GM12801 (cell line): Measurements from ENCODE around the gene NUDT2.

Experiments
- TF ChIP-seq, protein P1 (sequence below): IDR thresholded peaks from one replicate; pipeline ENCODE4 v1.5.1; 2011; ENCODE audit warnings: control low read depth; ENCODE audit not compliant: insufficient read length; ENCODE audit errors: extremely low read depth

Gene NUDT2

DNA sequence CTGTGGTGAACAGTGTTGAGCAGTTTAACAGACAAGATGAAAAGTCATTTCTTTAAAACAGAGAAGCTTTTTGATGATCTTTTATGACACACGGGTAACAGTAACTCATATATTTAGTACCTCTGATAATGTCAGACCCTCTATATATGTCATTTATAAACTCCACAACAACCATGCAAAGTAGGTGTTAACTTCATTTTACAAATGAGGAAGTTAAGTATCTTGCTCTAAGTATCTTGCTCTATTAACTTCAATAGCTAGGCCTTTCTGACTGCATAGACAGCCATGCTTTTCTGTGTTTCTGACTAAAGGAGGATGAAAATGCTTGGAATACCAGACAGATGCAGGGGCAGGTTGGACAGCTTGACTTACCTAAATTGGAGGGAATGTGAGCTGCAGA, 1.8 kb downstream of the NUDT2 start:
- TF ChIP-seq, protein P1, sequence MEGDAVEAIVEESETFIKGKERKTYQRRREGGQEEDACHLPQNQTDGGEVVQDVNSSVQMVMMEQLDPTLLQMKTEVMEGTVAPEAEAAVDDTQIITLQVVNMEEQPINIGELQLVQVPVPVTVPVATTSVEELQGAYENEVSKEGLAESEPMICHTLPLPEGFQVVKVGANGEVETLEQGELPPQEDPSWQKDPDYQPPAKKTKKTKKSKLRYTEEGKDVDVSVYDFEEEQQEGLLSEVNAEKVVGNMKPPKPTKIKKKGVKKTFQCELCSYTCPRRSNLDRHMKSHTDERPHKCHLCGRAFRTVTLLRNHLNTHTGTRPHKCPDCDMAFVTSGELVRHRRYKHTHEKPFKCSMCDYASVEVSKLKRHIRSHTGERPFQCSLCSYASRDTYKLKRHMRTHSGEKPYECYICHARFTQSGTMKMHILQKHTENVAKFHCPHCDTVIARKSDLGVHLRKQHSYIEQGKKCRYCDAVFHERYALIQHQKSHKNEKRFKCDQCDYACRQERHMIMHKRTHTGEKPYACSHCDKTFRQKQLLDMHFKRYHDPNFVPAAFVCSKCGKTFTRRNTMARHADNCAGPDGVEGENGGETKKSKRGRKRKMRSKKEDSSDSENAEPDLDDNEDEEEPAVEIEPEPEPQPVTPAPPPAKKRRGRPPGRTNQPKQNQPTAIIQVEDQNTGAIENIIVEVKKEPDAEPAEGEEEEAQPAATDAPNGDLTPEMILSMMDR, result no peak

DNA sequence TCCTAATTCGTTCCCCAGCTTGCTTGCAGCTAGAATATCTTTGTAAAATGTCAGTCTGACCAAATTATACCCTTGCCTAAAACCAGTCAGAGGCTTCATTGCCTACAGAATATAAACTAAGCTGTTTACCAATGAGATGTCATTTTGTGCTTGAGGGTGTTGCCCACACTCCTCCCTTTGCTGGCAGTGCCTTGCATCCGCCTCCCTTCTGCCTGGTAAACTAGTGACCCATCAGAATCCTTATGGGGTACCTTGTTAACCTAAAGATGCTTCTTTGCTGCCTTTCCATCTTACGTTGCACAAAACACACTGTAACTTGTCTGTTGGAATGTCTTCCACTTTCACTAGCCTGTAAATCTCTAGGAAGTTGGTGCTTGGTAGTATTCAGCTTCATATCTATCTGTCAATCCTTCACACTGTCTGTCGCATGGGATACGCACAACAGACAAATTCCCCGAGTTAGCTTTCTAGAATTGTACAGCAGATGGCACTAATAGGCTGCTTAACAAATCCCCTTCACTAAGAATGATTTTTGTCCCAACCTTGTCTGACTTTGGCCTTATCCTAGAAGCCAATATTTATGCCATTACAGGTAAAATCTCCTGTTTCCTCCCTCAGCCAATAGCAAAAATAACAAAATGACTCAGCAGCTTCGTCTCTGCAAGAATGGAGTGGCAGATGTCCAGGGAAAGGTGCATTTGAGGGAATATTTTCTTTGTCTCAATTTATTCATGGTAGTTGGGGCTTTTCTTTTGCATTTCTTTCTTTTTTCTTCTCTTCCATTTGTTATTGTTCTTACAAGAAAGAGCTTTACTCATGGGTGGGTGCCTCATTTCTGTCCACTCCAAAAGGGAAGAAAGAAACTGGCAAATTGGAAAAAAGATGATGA, 3.0 kb downstream of the NUDT2 start:
- TF ChIP-seq, protein P1, result no peak

DNA sequence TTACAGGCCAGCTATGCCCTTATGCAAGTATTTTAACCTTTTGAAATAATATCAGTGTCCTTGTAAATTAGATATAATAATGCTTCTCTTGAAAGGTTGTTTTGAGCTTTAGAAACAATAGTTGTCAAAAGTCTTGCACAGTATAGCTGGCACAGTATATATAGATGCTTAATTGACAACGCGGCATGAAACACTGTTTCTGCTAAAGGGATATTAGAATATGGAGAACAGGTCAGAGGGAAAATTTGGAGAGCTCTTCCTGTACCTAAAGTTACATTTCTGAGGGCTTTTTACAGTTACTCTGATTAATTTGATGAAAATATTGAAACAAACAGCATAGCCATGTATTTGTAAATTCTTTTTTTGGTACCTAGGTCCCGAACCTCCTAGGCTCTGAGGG, 4.5 kb downstream of the NUDT2 start:
- TF ChIP-seq, protein P1, result no peak

DNA sequence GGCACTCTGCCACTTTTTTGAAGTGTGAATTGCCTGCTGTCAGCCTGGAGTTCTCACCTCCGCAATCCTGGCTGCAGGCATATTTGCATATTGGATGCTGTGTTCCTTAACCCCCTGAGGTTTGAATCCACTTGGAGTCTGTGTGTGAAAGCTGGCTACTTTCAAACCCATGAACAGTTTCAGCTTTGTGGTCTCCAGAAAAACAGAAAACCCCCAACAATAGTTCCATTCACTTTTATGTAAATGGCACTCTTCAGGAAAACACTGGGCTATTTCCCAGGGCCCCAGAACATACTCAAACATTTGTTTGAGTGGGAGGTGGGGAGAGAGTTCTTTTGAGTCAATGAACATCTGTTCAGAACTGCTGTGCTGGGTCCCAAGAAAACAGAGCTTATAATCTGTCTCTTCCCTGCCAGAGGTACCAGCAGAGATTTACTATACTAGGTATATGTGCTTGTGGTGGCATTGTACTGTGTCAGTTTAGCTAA, 5.0 kb downstream of the NUDT2 start:
- TF ChIP-seq, protein P1, result no peak

DNA sequence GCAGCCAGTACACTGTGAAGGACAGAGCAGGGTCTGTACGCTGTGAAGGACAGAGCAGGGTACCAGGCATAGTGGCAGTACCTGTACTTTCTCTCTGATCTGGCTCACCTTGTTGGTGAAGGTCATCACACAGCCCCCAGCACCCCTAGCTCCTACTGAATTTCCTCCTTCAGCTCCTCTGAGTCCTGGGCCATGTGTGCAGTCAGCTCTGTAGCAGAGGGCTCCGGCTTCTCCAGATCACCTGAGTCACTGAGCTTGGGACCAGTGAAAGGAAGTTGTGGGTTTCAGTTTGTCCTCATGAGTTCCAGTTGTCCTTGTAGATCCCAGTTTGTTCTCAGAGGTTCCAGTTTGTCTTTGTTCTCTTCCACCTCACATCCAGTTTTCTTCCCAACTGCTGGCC, 5.5 kb downstream of the NUDT2 start:
- TF ChIP-seq, protein P1, result no peak

DNA sequence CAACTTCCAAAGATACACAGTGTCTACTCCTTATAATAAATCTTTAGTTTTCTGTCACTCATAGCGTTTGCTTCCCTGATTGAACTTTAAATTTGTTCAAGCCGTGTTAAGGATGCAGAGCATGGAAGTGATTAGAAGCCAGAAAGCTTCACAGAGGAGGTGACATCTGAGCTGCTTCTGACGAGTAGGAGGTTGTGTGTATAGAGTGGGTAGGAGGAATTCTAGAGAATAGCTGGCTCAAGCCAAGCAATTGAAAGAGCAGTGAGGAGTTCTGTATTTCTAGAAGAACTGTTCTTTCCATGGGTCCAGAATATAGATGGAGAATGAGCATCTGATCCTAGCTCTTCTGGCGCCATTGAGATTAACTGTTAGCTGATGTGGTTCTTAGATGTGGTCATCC, 6.0 kb downstream of the NUDT2 start:
- TF ChIP-seq, protein P1, result no peak

DNA sequence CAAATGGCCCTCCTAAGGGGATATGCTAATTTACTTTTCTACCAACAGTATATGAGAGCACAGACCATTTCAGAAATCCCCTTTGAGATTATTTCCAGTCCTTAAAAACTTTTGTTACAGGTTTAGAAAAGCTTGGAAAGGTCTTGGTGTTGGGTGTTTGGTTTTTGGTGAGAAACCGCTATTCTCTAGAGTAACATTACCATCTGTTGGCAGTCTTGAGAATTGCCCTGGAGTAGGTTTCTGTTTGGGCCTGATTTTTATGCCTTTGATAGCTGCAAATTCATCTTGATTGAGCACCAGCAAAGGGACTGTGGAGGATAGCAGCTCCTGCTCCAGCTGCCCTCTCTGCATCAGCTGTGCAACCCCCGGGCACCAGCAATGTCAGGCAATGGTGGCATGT, 8.0 kb downstream of the NUDT2 start:
- TF ChIP-seq, protein P1, result no peak
